ENCODE measurements around the gene KDM2A.

KDM2A gene

DNA sequence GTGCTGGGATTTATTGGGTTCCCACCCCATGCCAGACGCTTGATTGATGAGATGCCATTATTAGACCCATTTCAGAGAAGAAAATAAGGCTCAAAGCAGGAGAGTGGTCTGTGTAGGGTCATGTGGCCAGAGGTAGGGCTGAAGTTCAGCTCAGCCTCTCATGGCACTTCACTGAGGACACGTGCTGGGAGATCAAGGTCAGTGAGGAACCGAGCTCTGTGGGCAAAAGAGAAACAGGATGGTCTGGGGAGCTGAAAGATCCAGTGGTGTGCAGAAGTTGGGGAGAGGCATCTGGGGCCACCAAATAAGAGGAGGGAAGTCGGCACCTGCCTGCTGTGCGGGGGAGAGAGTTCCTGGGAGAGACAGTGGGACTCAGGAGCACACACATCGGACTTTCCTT, 42.9 kb upstream of the KDM2A start:
- POLR2A ChIA-PET = no interaction called here
- TF ChIP-seq, protein P1, sequence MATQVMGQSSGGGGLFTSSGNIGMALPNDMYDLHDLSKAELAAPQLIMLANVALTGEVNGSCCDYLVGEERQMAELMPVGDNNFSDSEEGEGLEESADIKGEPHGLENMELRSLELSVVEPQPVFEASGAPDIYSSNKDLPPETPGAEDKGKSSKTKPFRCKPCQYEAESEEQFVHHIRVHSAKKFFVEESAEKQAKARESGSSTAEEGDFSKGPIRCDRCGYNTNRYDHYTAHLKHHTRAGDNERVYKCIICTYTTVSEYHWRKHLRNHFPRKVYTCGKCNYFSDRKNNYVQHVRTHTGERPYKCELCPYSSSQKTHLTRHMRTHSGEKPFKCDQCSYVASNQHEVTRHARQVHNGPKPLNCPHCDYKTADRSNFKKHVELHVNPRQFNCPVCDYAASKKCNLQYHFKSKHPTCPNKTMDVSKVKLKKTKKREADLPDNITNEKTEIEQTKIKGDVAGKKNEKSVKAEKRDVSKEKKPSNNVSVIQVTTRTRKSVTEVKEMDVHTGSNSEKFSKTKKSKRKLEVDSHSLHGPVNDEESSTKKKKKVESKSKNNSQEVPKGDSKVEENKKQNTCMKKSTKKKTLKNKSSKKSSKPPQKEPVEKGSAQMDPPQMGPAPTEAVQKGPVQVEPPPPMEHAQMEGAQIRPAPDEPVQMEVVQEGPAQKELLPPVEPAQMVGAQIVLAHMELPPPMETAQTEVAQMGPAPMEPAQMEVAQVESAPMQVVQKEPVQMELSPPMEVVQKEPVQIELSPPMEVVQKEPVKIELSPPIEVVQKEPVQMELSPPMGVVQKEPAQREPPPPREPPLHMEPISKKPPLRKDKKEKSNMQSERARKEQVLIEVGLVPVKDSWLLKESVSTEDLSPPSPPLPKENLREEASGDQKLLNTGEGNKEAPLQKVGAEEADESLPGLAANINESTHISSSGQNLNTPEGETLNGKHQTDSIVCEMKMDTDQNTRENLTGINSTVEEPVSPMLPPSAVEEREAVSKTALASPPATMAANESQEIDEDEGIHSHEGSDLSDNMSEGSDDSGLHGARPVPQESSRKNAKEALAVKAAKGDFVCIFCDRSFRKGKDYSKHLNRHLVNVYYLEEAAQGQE (tag by site-specific recombination; IDR thresholded peaks at IDR 0.05) = no peak
- TF ChIP-seq ZNF654 (tag by site-specific recombination; IDR thresholded peaks at IDR 0.05; ENCODE audit: low read depth) = no peak
- TF ChIP-seq ZNF585B (tag by site-specific recombination; IDR thresholded peaks at IDR 0.05) = no peak
- no peak for TF ChIP-seq ZNF19 (tag by site-specific recombination; IDR thresholded peaks at IDR 0.05; ENCODE audit: low read depth)
- no peak for TF ChIP-seq ZNF670 (tag by site-specific recombination; IDR thresholded peaks at IDR 0.05; ENCODE audit: low read depth)
- TF ChIP-seq ZNF529 (tag by site-specific recombination; IDR thresholded peaks at IDR 0.05; ENCODE audit: insufficient replicate concordance) = no peak
- no peak for TF ChIP-seq ZNF214 (tag by site-specific recombination; IDR thresholded peaks at IDR 0.05; ENCODE audit: borderline replicate concordance)
- TF ChIP-seq SCRT1 (tag by site-specific recombination; IDR thresholded peaks at IDR 0.05; ENCODE audit: borderline replicate concordance) = no peak
- TF ChIP-seq ZNF202 (tag by site-specific recombination; IDR thresholded peaks at IDR 0.05; ENCODE audit: borderline replicate concordance) = no peak
- TF ChIP-seq ZSCAN16 (tag by site-specific recombination; IDR thresholded peaks at IDR 0.05) = no peak
- TF ChIP-seq ZNF394 (tag by site-specific recombination; IDR thresholded peaks at IDR 0.05; ENCODE audit: borderline replicate concordance) = no peak
- TF ChIP-seq, protein P2, sequence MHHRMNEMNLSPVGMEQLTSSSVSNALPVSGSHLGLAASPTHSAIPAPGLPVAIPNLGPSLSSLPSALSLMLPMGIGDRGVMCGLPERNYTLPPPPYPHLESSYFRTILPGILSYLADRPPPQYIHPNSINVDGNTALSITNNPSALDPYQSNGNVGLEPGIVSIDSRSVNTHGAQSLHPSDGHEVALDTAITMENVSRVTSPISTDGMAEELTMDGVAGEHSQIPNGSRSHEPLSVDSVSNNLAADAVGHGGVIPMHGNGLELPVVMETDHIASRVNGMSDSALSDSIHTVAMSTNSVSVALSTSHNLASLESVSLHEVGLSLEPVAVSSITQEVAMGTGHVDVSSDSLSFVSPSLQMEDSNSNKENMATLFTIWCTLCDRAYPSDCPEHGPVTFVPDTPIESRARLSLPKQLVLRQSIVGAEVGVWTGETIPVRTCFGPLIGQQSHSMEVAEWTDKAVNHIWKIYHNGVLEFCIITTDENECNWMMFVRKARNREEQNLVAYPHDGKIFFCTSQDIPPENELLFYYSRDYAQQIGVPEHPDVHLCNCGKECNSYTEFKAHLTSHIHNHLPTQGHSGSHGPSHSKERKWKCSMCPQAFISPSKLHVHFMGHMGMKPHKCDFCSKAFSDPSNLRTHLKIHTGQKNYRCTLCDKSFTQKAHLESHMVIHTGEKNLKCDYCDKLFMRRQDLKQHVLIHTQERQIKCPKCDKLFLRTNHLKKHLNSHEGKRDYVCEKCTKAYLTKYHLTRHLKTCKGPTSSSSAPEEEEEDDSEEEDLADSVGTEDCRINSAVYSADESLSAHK (tag by site-specific recombination; IDR thresholded peaks at IDR 0.05) = no peak
- TF ChIP-seq ZNF677 (tag by site-specific recombination; IDR thresholded peaks at IDR 0.05) = no peak
- TF ChIP-seq, protein P3, sequence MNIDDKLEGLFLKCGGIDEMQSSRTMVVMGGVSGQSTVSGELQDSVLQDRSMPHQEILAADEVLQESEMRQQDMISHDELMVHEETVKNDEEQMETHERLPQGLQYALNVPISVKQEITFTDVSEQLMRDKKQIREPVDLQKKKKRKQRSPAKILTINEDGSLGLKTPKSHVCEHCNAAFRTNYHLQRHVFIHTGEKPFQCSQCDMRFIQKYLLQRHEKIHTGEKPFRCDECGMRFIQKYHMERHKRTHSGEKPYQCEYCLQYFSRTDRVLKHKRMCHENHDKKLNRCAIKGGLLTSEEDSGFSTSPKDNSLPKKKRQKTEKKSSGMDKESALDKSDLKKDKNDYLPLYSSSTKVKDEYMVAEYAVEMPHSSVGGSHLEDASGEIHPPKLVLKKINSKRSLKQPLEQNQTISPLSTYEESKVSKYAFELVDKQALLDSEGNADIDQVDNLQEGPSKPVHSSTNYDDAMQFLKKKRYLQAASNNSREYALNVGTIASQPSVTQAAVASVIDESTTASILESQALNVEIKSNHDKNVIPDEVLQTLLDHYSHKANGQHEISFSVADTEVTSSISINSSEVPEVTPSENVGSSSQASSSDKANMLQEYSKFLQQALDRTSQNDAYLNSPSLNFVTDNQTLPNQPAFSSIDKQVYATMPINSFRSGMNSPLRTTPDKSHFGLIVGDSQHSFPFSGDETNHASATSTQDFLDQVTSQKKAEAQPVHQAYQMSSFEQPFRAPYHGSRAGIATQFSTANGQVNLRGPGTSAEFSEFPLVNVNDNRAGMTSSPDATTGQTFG (tag by site-specific recombination; IDR thresholded peaks at IDR 0.05; ENCODE audit: borderline replicate concordance) = no peak
- no peak for TF ChIP-seq ZNF146 (tag by site-specific recombination; IDR thresholded peaks at IDR 0.05)
- no peak for TF ChIP-seq ZNF707 (tag by site-specific recombination; IDR thresholded peaks at IDR 0.05)
- TF ChIP-seq ZNF221 (tag by site-specific recombination; IDR thresholded peaks at IDR 0.05; ENCODE audit: borderline replicate concordance) = no peak
- no peak for TF ChIP-seq ZNF548 (tag by site-specific recombination; IDR thresholded peaks at IDR 0.05)
- no peak for TF ChIP-seq REPIN1 (tag by site-specific recombination; IDR thresholded peaks at IDR 0.05; ENCODE audit: low read depth)
- no peak for TF ChIP-seq SP3 (tag by site-specific recombination; IDR thresholded peaks at IDR 0.05)
- no peaks in the 10 kb centered on the region for H3K4me1 ChIP-seq (ENCODE audit: control insufficient read depth, insufficient read depth, low read length)
- no peaks in the 10 kb centered on the region for H3K9me3 ChIP-seq (ENCODE audit: control insufficient read depth, insufficient read depth, low read depth, low read length)
- CTCF ChIA-PET = interaction anchor here (0.7 to 5.8 kb wide), 2 partner anchors 22 to 101 kb away, joined by 4 to 23 read pairs; partner anchors contain the start of gene RHOD
- no peaks in the 10 kb centered on the region for H3K36me3 ChIP-seq (ENCODE audit: control insufficient read depth in 2 of 2, insufficient read depth in 1 of 2, low read length in 2 of 2)
- H3K4me3 ChIP-seq (ENCODE audit: low read depth, low read length) = no peak overlapping the region
- no peak overlapping the region for H3K27ac ChIP-seq (ENCODE audit: extremely low read depth, low read depth, low read length)
